ENCODE measurements around the gene TMBIM6.

- TF ChIP-seq EZH2 (IDR thresholded peaks at IDR 0.05; ENCODE audit: low read length, unreplicated experiment) (no peak), CTCF (conservative IDR thresholded peaks at IDR 0.05; ENCODE audit: low read depth, low read length) (no peak)
Observed at GRCh38 chr12:49748800-49749199, 7.4 kb downstream of the TMBIM6 start.

Data from PC-3 (cell line).